GM20000 (cell line): ENCODE results near the gene CCBE1.
"Not testable (repeated sequence)": the region's sequence is repeated elsewhere in the genome, so short reads cannot be mapped to it uniquely, and the experiment has no call there.

Experiments used
- DNase-seq: peaks from one replicate; pipeline ENCODE4 v3.0.0; 2012; ENCODE audit warnings: low spot score
- TF ChIP-seq, protein P1 (sequence below): IDR thresholded peaks from 2 replicates; pipeline ENCODE4 v1.5.1; 2012; ENCODE audit warnings: mild to moderate bottlenecking, control low read depth; ENCODE audit errors: extremely low read depth, missing control alignments

CCBE1 gene

DNA sequence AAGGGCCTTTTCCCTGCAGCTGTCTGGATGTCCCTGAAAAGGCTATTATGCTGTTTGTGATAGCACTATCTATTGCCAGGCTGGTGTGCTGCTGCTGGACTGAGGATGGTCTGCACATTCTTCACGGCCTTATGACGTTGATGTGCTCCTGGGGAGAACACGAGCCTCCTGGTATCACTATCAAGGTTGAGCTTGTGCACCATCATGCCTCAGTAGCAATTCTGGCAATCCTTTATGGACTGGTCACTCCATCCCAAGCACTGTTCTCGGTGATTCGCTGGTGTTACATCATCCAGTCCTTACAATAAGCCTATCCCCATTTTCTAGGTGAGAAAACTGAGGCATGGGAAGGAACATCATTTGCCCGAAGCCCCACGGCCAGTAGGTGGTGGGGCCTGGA is 18.2 kb upstream of the CCBE1 start:
- DNase-seq: no peak

DNA sequence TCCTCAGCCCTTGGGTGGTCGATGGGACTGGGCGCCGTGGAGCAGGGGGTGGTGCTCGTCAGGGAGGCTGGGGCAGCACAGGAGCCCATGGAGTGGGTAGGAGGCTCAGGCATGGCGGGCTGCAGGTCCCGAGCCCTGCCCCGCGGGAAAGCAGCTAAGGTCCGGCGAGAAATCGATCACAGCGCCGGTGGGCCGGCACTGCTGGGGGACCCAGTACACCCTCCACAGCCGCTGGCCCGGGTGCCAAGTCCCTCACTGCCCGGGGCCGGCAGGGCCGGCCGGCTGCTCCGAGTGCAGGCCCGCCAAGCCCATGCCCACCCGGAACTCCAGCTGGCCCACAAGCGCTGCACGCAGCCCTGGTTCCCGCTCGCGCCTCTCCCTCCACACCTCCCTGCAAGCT is 16.9 kb upstream of the CCBE1 start:
- not testable (repeated sequence) for DNase-seq

More for the DNA sequence above, 18.2 kb upstream of the CCBE1 start:
- TF ChIP-seq, protein P1, sequence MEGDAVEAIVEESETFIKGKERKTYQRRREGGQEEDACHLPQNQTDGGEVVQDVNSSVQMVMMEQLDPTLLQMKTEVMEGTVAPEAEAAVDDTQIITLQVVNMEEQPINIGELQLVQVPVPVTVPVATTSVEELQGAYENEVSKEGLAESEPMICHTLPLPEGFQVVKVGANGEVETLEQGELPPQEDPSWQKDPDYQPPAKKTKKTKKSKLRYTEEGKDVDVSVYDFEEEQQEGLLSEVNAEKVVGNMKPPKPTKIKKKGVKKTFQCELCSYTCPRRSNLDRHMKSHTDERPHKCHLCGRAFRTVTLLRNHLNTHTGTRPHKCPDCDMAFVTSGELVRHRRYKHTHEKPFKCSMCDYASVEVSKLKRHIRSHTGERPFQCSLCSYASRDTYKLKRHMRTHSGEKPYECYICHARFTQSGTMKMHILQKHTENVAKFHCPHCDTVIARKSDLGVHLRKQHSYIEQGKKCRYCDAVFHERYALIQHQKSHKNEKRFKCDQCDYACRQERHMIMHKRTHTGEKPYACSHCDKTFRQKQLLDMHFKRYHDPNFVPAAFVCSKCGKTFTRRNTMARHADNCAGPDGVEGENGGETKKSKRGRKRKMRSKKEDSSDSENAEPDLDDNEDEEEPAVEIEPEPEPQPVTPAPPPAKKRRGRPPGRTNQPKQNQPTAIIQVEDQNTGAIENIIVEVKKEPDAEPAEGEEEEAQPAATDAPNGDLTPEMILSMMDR: no peak

DNA sequence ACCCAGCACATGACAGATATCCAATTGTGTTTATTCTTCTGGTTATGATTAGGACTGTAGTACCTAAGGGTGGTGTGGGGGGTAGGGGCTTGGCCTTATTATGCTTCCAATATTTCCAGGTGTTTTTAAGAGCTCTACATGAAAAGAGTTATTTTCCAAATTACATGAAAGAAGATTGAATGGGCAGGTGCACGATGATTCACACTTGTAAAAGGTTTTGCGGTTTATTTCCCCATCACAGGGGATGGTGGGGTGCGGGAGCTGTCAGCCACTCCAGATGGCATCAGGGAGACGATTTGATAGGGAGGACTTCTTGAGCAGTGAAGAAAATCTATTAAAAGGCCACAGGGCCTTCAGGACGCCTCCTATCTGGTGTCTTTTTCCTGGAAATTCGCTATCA is 15.1 kb upstream of the CCBE1 start:
- DNase-seq: no peak
- TF ChIP-seq, protein P1: no peak

DNA sequence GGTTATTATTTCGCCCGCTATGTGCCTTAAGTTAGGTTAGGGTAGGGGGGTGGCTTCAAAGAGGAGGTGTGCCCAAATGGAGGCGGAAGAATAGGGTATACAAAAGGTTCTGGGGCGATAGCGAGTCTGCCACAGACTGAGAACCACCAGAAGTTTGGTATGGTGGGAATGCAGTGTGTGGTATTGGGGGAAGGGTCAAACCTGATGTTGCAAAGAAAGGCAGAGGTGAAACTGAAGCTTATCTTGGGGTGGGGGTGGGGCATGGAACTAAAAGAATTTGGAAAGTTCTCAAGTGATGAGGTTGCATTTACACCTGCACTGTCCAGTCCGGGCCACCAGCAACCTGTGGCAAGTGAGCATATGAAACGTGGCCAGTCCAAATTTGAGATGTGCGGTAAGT is 11.8 kb upstream of the CCBE1 start:
- TF ChIP-seq, protein P1: no peak
- no peak for DNase-seq

DNA sequence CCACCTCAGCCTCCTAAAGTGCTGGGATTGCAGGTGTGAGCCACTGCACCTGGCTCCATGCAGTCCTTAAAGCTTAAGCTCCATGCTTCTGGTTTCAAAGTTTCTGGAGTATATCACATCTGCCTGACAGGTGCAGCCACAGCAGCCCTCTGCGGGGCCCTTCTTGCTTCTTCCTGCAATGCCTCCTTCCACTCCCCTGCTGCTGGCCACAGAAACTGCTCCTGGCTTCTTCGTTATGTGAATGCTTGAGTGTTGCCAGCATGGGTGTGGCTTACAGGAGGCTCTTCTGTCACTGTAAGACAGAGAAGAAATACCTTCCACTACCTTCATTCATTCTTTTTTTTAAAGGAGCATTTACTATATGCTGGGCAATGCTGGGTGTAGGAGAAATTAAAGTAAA is 10.1 kb upstream of the CCBE1 start:
- TF ChIP-seq, protein P1: no peak
- DNase-seq: no peak

DNA sequence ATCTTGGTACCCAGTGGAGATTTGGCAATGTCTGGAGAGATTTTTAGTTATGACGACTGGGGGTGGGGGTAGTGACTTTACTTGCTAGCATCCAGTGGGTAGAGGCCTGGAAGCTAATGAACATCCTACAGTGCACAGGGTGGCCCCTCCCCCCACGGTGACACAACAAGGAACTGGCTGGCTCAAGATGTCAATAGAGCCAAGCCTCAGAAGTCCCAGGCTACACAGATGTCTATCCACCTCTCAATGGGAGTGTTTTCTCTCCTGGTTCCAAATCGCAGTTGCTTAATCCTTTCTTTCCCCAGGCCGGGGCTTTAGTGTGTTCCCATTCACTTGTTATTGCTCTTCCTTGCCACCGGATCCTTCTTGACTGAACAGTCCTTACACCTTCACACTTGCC is 9.3 kb upstream of the CCBE1 start:
- no peak for DNase-seq
- TF ChIP-seq, protein P1: no peak

DNA sequence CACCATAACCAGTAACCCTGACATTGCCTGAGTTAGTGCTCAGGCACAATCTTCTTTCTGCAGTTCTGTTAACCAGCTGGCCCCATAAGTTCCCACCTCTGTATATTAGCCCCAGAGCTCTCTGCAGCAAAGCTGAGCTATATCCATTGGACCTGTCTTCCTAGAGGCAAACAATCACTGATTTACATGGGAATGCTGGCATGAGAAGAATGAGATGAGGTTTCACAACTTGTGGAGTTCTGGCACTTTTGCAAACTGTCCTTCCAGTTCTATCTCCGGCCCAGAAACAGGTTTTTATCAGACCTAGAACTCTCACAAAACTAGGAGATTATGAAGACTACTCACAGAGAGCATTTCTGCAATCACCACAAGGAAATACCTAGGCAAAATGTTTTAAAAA is 7.9 kb upstream of the CCBE1 start:
- TF ChIP-seq, protein P1: no peak
- DNase-seq: no peak

DNA sequence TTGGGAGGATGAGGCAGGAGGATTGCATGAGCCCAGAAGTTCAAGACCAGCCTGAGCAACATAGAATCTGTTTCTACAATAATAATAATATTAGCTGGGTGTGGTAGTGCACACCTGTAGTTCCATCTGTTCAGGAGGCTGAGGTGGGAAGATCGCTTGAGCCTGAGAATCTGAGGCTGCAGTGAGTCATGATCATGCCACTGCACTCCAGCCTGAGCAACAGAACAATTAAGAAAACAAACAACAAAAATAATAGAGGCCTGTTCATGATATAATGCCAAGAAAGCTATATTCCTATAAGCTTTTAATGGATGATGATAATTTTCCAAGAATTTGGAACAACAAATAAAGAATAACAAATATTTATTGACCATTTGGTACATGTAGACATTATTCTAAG is 6.9 kb upstream of the CCBE1 start:
- TF ChIP-seq, protein P1: no peak
- no peak for DNase-seq
